Measurements from ENCODE around the gene VWF. TPM values are rescaled to one million over a fixed set of nuclear protein-coding genes. Genes with fewer than 3 reads are reported as not detected.

Gene VWF
- total and polyA plus RNA-seq, 2 donors = 61.8 to 97.0 TPM

DNA sequence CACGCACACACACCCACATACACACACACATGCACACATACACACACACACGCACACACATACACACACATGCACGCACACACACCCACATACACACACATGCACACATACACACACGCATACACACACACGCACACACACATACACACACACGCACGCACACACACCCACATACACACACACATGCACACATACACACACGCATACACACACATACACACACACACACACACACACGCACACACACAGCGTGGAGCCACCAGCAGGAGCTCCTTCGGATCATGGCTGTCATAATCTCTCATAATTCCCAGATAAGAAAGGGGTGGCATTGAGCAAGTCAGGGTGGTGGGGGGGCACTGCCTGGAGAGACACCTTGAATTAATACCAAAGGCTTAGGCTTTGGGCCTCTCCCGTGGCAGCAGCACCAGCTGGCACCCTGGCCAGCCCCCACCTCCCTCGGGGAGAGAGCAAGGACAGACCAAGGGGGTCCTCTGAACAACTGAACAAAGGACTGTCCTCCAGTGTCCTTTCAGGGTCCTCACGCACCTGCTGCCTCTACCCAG, 201.3 kb downstream of the VWF start:
- 72% methylated on average over 12 of the region's 14 CpGs for WGBS
- Histone ChIP-seq H3K4me1 (ENCODE audit: insufficient read depth) (no peaks in the 10 kb centered on the region), H3K36me3 (ENCODE audit: insufficient read depth) (no peaks in the 10 kb centered on the region), H3K4me3 (ENCODE audit: low read depth, low read length) (no peak overlapping the region), H3K27ac (ENCODE audit: low read depth) (no peak overlapping the region)
- no peak for DNase-seq (ENCODE audit: extremely low spot score)

DNA sequence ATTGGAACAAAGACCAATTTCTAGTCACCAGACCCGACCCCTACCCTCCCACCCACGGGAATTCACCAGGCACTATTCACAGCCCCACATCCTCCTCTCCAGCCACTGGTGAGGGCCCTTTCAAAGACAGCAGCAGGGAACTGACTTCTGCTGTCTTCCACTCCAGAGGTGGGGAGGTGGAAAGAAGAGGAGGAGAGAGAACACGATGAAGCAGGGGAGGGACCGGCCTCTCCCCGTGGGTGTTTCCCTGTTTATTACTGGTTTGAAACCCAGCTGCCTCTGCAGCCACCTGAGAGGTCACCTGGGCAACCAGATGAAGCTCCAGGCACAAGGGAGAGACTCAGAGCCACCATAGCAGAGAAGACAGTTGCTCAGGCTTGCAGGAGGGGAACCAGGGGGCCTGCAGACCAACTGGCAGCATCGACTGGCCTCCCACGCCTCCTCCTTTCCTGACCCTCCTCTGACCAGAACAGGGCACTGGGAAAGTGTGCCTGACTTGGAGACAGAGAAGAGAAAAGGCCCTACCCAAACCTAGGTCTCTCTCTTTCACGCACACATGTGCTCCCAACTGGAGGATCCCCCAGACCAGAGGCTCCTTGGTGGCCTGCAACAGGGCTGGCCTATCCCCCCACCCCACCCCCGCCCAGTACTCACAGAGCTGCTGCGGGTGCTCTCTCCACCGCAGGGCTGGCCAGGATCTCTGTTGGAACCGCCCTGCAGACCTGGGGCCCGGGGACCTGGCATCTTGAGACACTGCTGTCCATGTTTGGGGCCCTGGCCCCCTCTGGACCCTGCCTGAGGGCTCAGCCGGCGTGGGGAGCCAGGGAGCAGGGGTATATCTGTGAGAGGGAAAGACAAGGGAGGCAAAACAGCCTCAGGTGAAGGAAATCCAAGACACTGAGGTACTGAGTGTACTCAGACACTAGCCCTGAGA, 202.2 kb downstream of the VWF start:
- 66% methylated on average over 15 of the region's 15 CpGs for WGBS
- H3K4me3 ChIP-seq (ENCODE audit: low read depth, low read length) = no peak overlapping the region
- DNase-seq (ENCODE audit: extremely low spot score) = no peak
- no peaks in the 10 kb centered on the region for H3K4me1 ChIP-seq (ENCODE audit: insufficient read depth)
- no peaks in the 10 kb centered on the region for H3K36me3 ChIP-seq (ENCODE audit: insufficient read depth)
- H3K27ac ChIP-seq (ENCODE audit: low read depth) = no peak overlapping the region

DNA sequence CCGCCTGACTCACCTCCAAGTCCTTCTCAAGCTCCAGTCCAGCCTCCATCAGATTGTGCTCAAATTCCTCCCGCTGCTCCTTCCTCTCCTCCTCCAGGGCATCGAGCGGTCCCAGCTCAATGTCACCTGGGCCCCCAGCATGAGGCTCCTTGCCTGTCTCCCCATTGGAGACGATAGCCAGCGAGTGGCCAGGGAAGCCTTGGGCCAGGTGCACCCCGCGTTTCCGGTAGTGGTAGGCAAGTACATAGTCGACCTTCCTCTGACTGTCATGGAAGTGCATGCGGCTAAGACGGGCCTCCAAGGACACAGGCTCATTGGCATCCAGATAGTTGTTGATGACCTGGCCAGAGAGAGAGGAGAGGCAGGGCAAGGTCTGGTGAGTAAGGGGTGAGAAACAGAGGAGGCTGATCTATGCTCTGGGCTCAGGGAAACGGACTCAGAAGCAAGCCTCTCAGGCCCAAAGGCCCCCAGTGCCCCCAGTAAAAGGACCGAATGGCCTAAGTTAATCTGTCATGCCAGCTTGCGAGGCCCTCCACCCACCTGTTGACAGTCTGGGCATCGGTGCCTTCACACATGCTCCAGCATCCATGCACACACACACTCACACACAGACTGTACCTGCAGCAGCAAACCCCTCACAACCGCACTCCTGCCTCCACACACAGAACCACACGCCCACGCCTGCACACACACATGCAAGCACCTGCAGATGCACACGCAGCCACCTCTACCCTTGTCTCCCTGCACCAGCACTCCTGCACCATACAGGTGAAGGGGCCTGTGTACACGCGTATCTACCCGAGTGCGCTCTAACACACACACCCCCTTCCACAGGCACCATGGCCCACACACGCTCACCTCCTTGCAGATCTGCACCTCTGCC, 203.2 kb downstream of the VWF start:
- Histone ChIP-seq H3K4me1 (ENCODE audit: insufficient read depth) (no peaks in the 10 kb centered on the region), H3K36me3 (ENCODE audit: insufficient read depth) (no peaks in the 10 kb centered on the region), H3K27ac (ENCODE audit: low read depth) (no peak overlapping the region), H3K4me3 (ENCODE audit: low read depth, low read length) (no peak overlapping the region)
- WGBS = 94% methylated on average over 25 of the region's 25 CpGs
- no peak for DNase-seq (ENCODE audit: extremely low spot score)

DNA sequence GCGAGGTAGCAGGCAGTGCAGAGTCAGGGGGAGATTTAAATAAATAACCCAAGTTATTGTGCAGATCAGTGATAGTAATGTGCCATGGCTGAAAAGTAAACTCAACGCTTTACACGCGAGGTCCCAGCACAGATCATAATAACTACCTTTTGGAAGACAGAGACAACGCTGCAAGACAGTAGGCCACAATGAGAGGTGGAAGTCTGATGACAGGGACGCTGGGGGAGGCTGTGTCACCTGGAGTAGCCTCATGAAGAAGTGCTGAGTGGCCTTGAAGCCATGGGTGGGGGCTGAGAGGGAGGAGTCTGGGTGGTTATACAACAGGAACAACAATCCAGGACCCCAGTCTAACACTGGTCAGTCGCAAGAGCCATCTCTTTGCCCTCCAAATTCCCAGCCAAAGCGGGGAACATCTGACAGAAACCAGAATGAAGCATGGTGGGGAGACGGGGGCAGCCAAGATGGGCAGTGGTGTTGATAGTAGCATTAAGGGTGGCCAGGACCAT, 207.6 kb downstream of the VWF start:
- 72% methylated on average over 9 of the region's 9 CpGs for WGBS
- DNase-seq (ENCODE audit: extremely low spot score) = no peak
- H3K36me3 ChIP-seq (ENCODE audit: insufficient read depth) = no peaks in the 10 kb centered on the region

DNA sequence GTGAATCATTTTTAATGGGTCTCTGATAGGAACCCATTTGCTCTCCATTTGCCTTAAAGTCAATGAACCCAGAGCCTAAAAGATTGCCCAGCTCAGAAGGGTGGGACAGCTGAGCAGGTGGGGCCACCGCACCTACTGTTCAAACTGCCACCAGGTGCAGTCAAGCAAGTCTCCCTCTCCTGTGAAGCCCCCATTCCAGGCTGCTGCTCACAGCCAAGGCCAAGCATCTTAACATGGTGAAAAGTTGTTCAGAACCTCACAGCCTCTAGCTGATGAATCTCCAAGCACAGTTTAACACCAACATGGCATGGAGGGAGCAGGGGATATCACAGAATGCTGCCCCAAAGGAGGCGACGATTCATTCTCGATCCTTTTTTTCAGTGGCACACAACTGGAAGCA, 209.0 kb downstream of the VWF start:
- no peak overlapping the region for H3K4me3 ChIP-seq (ENCODE audit: low read depth, low read length)
- no peaks in the 10 kb centered on the region for H3K36me3 ChIP-seq (ENCODE audit: insufficient read depth)
- no peak for DNase-seq (ENCODE audit: extremely low spot score)
- no peak overlapping the region for H3K27ac ChIP-seq (ENCODE audit: low read depth)
- no peaks in the 10 kb centered on the region for H3K4me1 ChIP-seq (ENCODE audit: insufficient read depth)
- WGBS = 96% methylated on average over 4 of the region's 4 CpGs

More for the DNA sequence above, 207.6 kb downstream of the VWF start:
- Histone ChIP-seq H3K4me3 (ENCODE audit: low read depth, low read length) (no peak overlapping the region), H3K27ac (ENCODE audit: low read depth) (no peak overlapping the region), H3K4me1 (ENCODE audit: insufficient read depth) (no peaks in the 10 kb centered on the region)

DNA sequence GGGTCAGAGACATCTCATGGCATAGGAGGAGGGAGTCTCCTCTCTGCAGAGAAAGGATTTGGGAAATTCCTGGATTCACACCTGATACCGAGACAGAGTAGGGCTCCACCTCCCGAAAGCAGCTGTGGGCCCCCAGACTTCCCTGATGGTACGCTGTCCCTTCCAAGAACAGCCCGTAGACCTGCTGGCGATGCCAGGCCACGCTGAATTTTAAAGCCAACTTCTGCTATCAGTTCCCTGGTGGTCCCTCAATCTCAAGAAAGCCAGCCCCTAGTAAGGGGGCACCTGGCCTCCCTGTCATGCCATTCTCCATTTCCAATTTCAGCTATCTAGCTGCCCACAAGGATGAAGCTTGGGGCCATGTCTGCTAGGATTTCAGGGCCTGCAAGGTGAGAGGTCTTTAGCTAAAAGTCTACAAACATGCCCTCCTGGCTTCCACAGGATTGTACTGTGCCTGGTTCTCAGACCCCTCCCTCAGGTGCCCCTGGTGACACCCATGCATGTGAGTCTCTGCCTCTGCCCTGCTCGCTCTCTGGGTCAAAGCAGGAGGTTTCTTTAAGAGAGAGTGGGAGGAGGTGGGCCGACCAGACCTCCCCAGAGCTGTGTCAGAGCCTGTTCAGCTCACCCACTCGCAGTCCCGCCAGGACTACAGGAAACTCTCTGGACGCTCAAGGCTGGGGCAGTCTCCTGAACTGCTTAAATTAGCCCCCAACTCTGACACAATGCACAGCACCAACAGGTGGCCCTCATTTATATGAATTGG, 209.9 kb downstream of the VWF start:
- H3K36me3 ChIP-seq (ENCODE audit: insufficient read depth) = no peaks in the 10 kb centered on the region
- H3K4me3 ChIP-seq (ENCODE audit: low read depth, low read length) = no peak overlapping the region
- H3K4me1 ChIP-seq (ENCODE audit: insufficient read depth) = no peaks in the 10 kb centered on the region
- 73% methylated on average over 11 of the region's 11 CpGs for WGBS
- no peak for DNase-seq (ENCODE audit: extremely low spot score)
- H3K27ac ChIP-seq (ENCODE audit: low read depth) = no peak overlapping the region

DNA sequence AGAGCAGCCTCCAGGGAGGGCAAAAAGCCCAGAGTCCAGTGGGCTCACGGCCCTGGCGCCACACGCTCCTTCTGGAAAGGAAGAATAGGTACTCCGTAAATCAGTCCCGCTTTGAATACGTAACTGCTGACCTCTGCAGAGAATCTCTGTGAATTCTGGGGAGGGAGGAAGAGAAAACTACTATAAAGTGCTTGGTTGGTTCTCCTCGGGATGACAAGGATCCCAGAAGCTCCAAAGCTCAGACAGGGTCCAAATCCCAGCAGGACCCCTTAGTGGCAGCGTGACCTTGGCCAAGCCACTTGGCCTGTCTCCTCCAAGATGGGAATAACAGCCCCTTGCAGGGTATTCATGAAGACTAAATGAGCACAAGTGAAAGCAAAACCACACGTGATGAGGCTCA, 211.1 kb downstream of the VWF start:
- no peaks in the 10 kb centered on the region for H3K4me1 ChIP-seq (ENCODE audit: insufficient read depth)
- H3K27ac ChIP-seq (ENCODE audit: low read depth) = no peak overlapping the region
- DNase-seq (ENCODE audit: extremely low spot score) = no peak
- H3K36me3 ChIP-seq (ENCODE audit: insufficient read depth) = no peaks in the 10 kb centered on the region
- no peak overlapping the region for H3K4me3 ChIP-seq (ENCODE audit: low read depth, low read length)
- WGBS = 87% methylated on average over 9 of the region's 9 CpGs

DNA sequence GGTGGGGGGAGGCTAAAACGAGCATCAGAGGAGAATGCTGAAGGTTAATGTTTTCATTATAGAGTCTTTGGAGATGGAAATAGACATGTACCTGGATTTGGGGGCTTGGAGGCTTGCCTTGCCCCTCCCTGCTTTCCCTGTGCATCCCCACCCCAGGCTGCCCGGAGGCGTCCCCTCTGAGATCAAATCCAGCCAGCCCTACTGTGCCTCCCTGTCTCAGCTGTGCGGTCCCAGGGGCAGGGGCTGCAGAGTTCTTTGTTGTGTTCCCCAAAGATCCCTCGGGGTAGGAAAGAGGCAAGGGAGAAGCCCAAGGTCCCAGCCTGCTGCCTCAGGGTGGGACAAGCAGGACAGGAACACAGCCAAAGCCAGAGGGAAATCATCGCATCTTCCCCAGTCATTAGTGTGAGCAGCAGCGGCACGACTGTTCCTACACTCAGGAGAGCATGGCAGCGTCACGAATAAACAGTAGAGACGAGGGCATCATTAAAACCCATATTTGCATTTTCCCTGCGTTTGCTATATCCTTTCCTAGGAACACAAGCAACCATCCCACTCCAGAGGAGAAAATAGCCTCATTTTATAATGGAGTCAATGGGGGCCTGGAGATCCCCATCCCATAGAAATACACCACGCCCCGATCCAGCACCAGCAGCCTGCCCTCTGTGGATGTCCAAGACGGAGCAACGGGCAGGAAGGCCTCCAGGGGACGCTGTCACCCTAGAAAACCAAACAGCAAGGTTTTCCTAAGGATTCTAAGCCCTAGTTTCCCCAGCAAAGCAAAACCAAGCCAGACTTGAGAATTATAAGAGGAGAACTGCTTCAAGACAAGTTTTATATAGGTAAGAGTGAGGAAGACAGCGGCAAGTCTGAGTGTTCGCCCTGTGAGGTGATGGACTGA, 211.8 kb downstream of the VWF start:
- H3K4me3 ChIP-seq (ENCODE audit: low read depth, low read length) = no peak overlapping the region
- H3K36me3 ChIP-seq (ENCODE audit: insufficient read depth) = no peaks in the 10 kb centered on the region
- no peaks in the 10 kb centered on the region for H3K4me1 ChIP-seq (ENCODE audit: insufficient read depth)
- H3K27ac ChIP-seq (ENCODE audit: low read depth) = no peak overlapping the region
- DNase-seq (ENCODE audit: extremely low spot score) = no peak
- 71% methylated on average over 19 of the region's 19 CpGs for WGBS

DNA sequence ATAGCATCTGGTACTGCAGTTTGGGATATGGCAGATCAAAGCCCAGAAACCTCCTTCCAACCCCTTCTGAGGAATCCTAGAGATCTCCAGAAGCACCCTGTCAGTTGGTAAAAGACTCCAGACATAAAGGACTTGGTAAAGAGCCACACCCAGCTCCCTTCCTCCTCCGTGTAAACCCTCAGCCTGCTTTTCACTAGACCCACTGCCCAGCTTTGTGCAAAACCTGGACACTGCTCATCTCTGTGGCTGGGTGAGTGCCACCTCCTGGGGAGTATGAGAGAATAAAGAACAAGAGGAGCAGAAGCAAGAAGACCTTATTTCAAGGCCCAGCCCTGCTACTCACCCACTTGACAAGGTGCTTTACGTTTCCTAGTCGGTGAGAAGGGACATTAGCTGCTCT, 212.5 kb downstream of the VWF start:
- Histone ChIP-seq H3K4me1 (ENCODE audit: insufficient read depth) (no peaks in the 10 kb centered on the region), H3K4me3 (ENCODE audit: low read depth, low read length) (no peak overlapping the region), H3K27ac (ENCODE audit: low read depth) (no peak overlapping the region), H3K36me3 (ENCODE audit: insufficient read depth) (no peaks in the 10 kb centered on the region)
- WGBS = 62% methylated on average over 3 of the region's 3 CpGs
- no peak for DNase-seq (ENCODE audit: extremely low spot score)

DNA sequence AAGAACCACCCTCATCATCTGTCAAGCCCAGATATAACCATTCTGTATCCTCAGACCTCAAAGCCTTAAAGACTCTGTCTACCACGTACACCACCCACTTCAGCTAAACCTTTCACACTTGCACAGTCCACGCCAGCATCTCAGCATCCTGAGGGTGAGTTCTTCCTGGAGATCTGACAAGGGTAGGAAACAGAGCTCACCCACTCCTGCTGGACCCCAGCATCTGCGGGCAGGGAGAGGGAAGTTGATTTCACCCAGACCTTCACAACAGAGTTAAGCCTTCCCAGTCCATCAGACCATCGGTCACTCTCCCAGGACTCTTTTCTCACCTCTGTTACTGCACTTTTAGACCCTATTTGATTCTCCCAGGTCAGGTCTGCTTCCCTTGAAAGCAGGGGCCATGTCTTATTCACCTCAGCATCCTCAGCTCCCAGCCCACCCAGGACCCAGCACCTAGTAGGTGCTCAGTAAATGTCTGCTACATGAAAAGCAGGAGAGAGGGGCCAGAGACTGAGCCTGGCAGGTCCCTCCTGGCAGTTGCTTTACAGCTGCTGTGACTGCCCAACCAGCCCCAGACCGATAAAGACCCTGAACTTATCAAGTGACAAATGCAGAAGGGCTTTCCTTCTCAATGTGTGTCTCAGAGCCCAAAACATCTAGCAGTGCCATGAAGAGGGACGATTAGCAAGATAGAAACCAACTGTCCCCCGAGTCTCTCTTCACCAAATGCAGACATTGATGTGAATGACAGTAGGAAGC, 213.5 kb downstream of the VWF start:
- Histone ChIP-seq H3K4me1 (ENCODE audit: insufficient read depth) (no peaks in the 10 kb centered on the region), H3K27ac (ENCODE audit: low read depth) (no peak overlapping the region), H3K4me3 (ENCODE audit: low read depth, low read length) (no peak overlapping the region), H3K36me3 (ENCODE audit: insufficient read depth) (no peaks in the 10 kb centered on the region)
- DNase-seq (ENCODE audit: extremely low spot score) = no peak
- 87% methylated on average over 7 of the region's 7 CpGs for WGBS

DNA sequence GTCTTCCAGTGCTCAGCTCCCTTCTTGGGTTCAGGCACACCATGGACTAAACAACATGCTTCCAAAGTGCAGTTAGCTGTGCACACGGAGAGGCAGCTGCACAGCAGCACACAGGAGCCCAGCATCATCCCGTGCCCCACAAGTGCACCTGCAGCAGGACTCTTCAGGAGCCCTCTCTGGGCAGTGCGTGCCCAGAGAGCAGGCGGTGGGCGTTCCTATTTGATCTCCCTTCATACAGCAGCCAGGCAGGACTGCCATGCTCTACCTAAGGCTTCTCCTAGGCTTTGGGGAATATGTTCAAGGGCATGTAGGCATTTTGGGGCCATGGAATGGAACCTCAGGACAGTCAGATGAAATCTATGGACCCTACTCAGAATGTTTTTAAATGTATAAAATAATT, 214.9 kb downstream of the VWF start:
- WGBS = 87% methylated on average over 5 of the region's 5 CpGs
- DNase-seq (ENCODE audit: extremely low spot score) = no peak
- Histone ChIP-seq H3K27ac (ENCODE audit: low read depth) (no peak overlapping the region), H3K36me3 (ENCODE audit: insufficient read depth) (no peaks in the 10 kb centered on the region), H3K4me3 (ENCODE audit: low read depth, low read length) (no peak overlapping the region), H3K4me1 (ENCODE audit: insufficient read depth) (no peaks in the 10 kb centered on the region)

DNA sequence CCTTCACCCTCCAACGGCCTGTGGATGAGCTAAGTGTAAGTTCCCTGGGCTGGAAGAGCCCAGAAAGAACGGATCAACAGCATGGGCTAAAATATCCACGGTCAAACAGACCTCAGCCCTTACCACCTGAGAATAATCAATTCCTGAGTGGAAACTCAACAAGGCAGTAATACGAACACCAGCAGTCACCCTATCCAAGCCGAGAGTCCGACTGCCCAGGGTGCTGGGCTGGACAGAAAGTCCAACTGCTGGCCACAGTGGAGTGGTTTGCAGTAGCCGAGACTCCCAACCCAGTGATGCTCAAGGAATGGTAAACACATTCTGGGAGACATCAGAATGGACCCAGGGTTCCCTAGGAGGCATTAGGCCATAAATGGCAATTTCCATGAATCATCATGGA, 216.2 kb downstream of the VWF start:
- Histone ChIP-seq H3K4me3 (ENCODE audit: low read depth, low read length) (no peak overlapping the region), H3K36me3 (ENCODE audit: insufficient read depth) (no peaks in the 10 kb centered on the region), H3K27ac (ENCODE audit: low read depth) (no peak overlapping the region), H3K4me1 (ENCODE audit: insufficient read depth) (no peaks in the 10 kb centered on the region)
- DNase-seq (ENCODE audit: extremely low spot score) = no peak
- WGBS = 86% methylated on average over 7 of the region's 7 CpGs
